NCI-H1048 (cell line): Measurements from ENCODE around the gene GHSR.

Experiments
- DNase-seq: peaks from one replicate; lab custom pipeline; 2025; lab: John Stamatoyannopoulos, UW

Gene GHSR

GRCh38 chr3:172438186-172438585 lies 10.1 kb downstream of the GHSR start:
- no peak for DNase-seq

GRCh38 chr3:172437713-172438112 lies 10.5 kb downstream of the GHSR start:
- DNase-seq: no peak

DNA sequence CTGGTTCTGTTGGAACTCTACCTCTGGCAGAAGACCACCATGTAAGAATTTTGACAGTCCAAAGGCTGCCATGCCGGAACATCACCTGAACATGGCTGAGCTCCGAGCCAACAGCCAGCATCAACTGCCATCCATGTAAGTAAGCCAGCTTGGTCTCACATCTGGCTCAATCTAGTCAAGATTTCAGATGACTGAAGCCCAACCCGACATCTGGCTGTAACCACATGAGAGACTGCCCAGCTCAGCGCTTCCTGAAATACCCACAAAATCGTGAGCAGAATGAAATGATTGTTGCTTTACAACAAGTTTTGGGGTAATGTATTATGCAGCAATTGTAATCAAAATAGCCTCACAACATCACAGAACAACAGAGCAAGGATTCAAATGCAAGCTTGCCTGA lies 32.9 kb downstream of the GHSR start:
- no peak for DNase-seq

DNA sequence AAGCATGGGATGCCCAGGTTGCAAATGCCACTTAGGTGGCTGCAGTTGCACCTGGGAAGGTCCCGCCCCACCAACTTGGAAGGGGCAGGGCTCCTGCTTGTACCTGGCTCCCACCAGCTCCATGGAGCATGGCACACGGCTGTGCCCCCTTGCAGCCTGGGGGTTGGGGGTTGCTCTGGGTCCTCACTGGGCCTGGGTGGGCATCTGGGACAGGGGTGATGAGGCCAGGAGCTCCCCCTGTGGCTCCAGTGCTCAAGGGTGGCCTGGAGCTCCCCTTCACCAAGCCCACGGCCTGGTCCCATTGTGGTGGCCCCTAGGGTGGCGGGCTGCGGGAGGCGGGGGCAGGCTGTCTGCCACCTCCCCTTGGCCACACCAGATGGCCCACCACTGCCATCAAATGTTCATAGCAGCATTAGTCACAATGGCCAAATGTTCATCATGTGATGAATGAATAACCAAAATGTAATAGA lies 36.7 kb downstream of the GHSR start:
- DNase-seq: no peak

DNA sequence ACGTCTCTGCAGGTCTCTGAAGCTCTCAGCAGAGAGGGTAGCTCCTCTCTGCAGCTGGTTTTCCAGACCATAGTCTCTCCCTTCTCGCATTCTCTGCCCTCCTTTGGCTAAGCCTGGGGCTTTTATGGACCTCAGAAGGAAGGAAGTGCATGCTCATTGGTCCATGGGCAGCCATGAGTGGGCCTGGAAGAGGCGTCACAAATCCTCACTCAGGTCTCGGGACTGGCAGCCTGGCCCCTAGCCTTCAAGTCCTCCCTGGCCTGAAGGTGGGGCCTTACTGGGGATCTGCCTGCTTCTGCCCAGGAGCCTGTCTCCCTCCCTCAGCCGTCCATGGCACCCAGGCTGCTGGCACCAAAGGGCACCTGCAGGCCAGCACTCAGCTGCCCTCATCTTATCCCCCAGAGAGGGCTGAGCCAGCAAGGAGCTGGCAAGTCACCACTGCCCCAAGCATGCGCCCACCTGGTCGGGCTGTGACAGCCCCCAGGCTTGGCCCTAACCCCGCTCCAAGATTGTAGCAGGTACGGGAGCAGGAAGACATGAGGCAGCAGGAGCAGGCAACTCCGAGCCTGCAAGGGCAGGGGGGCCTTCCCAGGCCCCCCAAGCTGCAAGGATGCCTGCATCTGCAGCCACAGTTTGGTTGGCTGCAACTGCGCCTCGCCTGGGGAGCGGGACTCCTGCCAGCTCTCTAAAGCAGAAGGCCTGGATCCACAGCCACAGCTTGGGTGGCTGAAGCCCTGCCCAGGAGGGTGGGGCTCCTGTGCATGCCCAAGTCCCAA lies 37.4 kb downstream of the GHSR start:
- DNase-seq: no peak

GRCh38 chr3:172407872-172408271 lies 40.4 kb downstream of the GHSR start:
- no peak for DNase-seq

DNA sequence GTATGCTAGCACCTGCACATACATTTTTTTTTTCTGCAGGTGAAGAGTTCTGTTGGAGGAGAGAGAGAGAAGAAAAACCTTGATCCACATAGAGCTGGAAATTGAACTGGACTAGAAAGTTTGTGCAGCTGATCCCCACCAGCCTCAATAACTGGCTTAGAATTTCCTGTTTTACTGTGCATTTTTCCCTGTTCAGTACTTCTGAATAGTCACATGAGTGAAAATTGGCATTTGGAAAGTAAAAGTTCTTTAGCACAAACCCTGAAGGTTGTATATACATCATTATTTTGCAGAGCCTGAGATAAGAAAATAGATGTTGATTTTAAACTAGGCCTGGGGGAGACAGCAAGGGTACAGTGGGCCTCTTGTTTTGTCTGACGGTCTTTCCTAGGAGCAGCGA lies 42.3 kb downstream of the GHSR start:
- DNase-seq: no peak

GRCh38 chr3:172404237-172404962 lies 43.9 kb downstream of the GHSR start:
- no peak for DNase-seq

- DNase-seq: no peak
Observed at GRCh38 chr3:172402892-172403643, 45.2 kb downstream of the GHSR start.

DNA sequence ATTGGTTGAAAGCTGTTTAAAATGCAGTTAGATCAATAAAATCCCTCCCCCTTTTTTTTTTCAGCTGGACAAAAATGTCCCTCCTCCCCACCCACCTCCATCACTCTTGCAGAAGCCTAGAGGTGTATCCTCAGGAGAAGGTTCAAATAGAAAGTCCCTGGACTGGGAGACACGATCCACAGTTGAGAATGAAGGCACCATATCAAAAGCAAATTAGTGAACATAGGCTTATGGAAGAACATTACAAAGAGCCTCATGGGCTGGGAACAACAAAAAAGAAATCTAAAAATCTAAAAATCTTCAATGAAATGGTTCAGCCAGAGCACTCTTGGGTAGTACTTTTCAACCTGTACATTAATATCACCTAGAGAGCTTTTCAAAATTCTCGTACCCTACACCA lies 46.2 kb downstream of the GHSR start:
- no peak for DNase-seq

DNA sequence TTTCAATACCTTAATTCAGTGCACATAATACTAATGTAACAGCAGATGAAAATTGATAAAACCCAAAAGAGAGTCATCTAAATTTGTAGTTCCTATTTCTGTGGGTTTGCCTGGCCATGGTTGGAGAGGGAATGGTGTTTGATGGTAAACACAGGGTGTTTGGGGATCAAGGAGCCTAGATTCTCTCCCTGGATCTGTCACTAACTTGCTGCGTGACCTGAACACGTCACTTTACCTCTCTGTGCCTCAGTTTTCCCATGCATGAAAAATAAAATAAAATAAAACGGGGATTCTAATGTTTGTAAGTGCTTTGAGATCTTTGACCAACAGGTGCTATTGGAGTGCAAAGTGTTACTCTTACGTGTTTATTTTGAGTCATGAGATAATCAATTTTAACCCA lies 49.8 kb downstream of the GHSR start:
- DNase-seq: no peak

GRCh38 chr3:172397716-172398405 lies 50.4 kb downstream of the GHSR start:
- no peak for DNase-seq

DNA sequence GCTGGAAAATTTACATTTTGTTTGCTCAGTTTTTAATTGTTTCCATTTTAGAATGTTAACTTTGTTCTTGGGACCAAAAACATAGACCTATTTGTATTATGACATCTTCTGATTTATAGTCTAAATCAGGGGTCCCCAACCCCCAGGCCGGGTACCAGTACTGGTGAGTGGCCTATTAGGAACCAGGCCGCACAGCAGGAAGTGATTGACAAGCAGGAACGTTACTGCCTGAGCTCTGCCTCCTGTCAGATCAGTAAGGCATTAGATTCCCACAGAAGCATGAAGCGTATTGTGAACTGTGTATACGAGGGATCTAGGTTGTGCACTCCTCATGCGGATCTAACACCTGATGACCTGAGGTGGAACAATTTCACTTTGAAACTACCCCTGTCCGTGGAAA lies 51.9 kb downstream of the GHSR start:
- DNase-seq: no peak

- no peak for DNase-seq
Observed at GRCh38 chr3:172394692-172395091, 53.6 kb downstream of the GHSR start.
